SK-N-SH treated with all-trans-retinoic acid at 6 μM for 48 hours (cell line): ENCODE measurements around the gene HDAC4.

Experiments used
- BACH2 ChIP-seq: fragments of 250-450 bp; sonication (Bioruptor Pico); IDR thresholded peaks from 2 replicates; pipeline ENCODE4 v1.9.0; 2021; ENCODE audit warnings: mild to moderate bottlenecking, borderline replicate concordance
- POU6F1 ChIP-seq: fragments of 250-450 bp; sonication (Bioruptor Pico); IDR thresholded peaks from 2 replicates; pipeline ENCODE4 v1.8.0; 2021; ENCODE audit warnings: low read depth, mild to moderate bottlenecking, moderate library complexity, borderline replicate concordance
- TCF4 ChIP-seq: fragments of 250-450 bp; sonication (Bioruptor Pico); IDR thresholded peaks from 2 replicates; pipeline ENCODE4 v1.8.0; 2021; ENCODE audit warnings: mild to moderate bottlenecking, moderate library complexity, borderline replicate concordance
- TSHZ2 ChIP-seq: fragments of 250-450 bp; sonication (Bioruptor Pico); IDR thresholded peaks from 2 replicates; pipeline ENCODE4 v1.5.0; 2020; ENCODE audit warnings: mild to moderate bottlenecking, moderate library complexity

DNA sequence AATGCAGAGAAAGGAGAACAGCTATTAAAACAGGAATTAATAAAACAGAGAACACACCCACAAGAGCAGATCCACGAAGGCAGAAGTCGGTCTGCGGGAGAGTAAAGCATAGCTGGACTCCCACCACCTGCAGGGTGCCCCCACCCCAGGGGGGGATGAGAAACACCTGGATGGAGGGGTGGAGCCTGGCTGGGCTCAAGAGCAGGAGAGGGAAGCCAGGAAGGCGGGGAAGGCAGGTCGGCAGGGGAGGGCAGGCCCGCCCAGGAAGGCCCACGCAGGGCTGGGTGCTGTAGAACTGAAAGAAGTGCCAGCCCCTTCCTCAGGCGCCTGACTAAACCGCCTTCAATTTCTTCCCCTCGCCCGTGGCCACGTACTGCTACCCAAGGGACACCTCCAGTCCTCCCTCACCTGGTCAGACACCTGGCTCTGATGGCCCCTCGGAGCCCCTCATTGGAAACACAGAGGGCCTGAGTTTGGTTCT, 175.4 kb downstream of the HDAC4 start:
- no peak for TF ChIP-seq POU6F1 (CRISPR knock-in tag)
- no peak for TF ChIP-seq TCF4 (CRISPR knock-in tag)
- TF ChIP-seq BACH2: no peak
- TF ChIP-seq TSHZ2 (CRISPR knock-in tag): no peak
